ENCODE data around the gene FAM124B.

DNA sequence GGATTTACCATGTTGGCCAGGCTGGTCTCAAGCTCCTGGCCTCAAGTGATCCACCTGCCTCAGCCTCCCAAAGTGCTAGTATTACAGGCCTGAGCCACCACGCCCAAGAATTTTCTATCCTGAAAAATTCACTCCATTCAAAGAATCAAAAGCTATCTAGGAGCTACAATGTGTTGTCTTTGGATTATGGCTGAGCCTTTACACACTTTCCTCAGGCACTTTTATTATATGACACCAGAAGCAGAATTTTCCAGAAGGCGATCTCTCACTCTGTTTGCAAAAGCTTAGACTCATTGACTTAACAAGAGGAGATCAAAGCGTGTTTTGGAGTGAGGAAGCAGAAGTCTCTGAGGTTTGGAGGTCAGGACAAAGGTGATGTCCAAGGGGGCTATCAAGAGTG, 3.6 kb downstream of the FAM124B start:
- TF ChIP-seq, protein P1, sequence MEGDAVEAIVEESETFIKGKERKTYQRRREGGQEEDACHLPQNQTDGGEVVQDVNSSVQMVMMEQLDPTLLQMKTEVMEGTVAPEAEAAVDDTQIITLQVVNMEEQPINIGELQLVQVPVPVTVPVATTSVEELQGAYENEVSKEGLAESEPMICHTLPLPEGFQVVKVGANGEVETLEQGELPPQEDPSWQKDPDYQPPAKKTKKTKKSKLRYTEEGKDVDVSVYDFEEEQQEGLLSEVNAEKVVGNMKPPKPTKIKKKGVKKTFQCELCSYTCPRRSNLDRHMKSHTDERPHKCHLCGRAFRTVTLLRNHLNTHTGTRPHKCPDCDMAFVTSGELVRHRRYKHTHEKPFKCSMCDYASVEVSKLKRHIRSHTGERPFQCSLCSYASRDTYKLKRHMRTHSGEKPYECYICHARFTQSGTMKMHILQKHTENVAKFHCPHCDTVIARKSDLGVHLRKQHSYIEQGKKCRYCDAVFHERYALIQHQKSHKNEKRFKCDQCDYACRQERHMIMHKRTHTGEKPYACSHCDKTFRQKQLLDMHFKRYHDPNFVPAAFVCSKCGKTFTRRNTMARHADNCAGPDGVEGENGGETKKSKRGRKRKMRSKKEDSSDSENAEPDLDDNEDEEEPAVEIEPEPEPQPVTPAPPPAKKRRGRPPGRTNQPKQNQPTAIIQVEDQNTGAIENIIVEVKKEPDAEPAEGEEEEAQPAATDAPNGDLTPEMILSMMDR (IDR thresholded peaks at IDR 0.05) = no peak
- no peak for TF ChIP-seq POLR2A (IDR thresholded peaks at IDR 0.05)

Data from esophagus squamous epithelium (tissue), 4 donors.